ENCODE measurements around the gene LRRC8B.

DNA sequence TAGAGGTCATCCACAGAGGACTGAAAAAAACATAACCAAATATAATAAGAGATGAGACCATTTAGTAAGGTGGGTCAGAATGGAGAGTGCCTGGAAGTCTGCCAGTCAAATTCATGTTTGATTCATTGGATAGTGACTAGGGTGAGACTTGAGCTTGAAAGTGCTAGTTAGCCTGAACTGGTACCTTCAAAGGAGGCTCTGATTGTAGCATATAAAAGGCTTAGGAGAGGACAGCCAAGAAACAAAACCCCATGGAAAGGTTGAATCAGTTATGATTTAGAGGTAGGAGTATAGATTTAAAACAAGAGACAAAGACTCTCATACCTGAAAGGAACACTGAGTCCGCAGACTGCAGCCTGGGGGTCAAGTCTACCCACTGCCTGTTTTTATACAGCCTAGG lies 63.9 kb downstream of the LRRC8B start:
- TF ChIP-seq, protein P1, sequence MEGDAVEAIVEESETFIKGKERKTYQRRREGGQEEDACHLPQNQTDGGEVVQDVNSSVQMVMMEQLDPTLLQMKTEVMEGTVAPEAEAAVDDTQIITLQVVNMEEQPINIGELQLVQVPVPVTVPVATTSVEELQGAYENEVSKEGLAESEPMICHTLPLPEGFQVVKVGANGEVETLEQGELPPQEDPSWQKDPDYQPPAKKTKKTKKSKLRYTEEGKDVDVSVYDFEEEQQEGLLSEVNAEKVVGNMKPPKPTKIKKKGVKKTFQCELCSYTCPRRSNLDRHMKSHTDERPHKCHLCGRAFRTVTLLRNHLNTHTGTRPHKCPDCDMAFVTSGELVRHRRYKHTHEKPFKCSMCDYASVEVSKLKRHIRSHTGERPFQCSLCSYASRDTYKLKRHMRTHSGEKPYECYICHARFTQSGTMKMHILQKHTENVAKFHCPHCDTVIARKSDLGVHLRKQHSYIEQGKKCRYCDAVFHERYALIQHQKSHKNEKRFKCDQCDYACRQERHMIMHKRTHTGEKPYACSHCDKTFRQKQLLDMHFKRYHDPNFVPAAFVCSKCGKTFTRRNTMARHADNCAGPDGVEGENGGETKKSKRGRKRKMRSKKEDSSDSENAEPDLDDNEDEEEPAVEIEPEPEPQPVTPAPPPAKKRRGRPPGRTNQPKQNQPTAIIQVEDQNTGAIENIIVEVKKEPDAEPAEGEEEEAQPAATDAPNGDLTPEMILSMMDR (IDR thresholded peaks at IDR 0.05) = no peak
- TF ChIP-seq POLR2A (IDR thresholded peaks at IDR 0.05) = no peak

Data from testis (tissue), 2 donors.